ENCODE results near the gene WWOX.

WWOX gene

GRCh38 chr16:78102865-78103264 lies 3.4 kb downstream of the WWOX start:
- no peak overlapping the region for H3K9ac ChIP-seq (ENCODE audit: insufficient read length, low read depth)
- no peak for DNase-seq (ENCODE audit: low read depth, low spot score)
- TF ChIP-seq SUZ12 (IDR thresholded peaks at IDR 0.05; ENCODE audit: extremely low read depth, insufficient read depth, insufficient read length): no peak
- TF ChIP-seq ZNF274 (IDR thresholded peaks at IDR 0.05; ENCODE audit: low read depth, low read length): no peak
- TF ChIP-seq YY1 (IDR thresholded peaks at IDR 0.05; ENCODE audit: insufficient read depth, insufficient read length): no peak
- no peak overlapping the region for H3K4me3 ChIP-seq (ENCODE audit: insufficient read length, low read depth)
- peaks cover 29% of the 10 kb centered on the region for H3K36me3 ChIP-seq (ENCODE audit: insufficient read depth, insufficient read length, low read length)
- H3K9me3 ChIP-seq (ENCODE audit: insufficient read depth, low read length): peaks cover 16% of the 10 kb centered on the region; the same call in 1 of the 2 replicates
- H3K4me1 ChIP-seq (ENCODE audit: insufficient read depth, insufficient read length): peaks cover 4% of the 10 kb centered on the region
- H3K27me3 ChIP-seq (ENCODE audit: insufficient read depth, insufficient read length): no peaks in the 10 kb centered on the region

GRCh38 chr16:78105517-78105916 lies 6.1 kb downstream of the WWOX start:
- Histone ChIP-seq H3K9ac (ENCODE audit: insufficient read length, low read depth) (no peak overlapping the region), H3K4me3 (ENCODE audit: insufficient read length, low read depth) (no peak overlapping the region), H3K36me3 (ENCODE audit: insufficient read depth, insufficient read length, low read length) (peaks cover 44% of the 10 kb centered on the region), H3K27me3 (ENCODE audit: insufficient read depth, insufficient read length) (no peaks in the 10 kb centered on the region), H3K4me1 (ENCODE audit: insufficient read depth, insufficient read length) (peaks cover 4% of the 10 kb centered on the region), H3K9me3 (ENCODE audit: insufficient read depth, low read length) (peaks cover 16% of the 10 kb centered on the region; the same call in 1 of the 2 replicates)
- TF ChIP-seq YY1 (IDR thresholded peaks at IDR 0.05; ENCODE audit: insufficient read depth, insufficient read length) (no peak), ZNF274 (IDR thresholded peaks at IDR 0.05; ENCODE audit: low read depth, low read length) (no peak), SUZ12 (IDR thresholded peaks at IDR 0.05; ENCODE audit: extremely low read depth, insufficient read depth, insufficient read length) (no peak)
- DNase-seq (ENCODE audit: low read depth, low spot score): no peak

GRCh38 chr16:78106686-78107085 lies 7.2 kb downstream of the WWOX start:
- TF ChIP-seq YY1 (IDR thresholded peaks at IDR 0.05; ENCODE audit: insufficient read depth, insufficient read length) (no peak), SUZ12 (IDR thresholded peaks at IDR 0.05; ENCODE audit: extremely low read depth, insufficient read depth, insufficient read length) (no peak), ZNF274 (IDR thresholded peaks at IDR 0.05; ENCODE audit: low read depth, low read length) (no peak)
- no peak overlapping the region for H3K4me3 ChIP-seq (ENCODE audit: insufficient read length, low read depth)
- no peak for DNase-seq (ENCODE audit: low read depth, low spot score)
- no peak overlapping the region for H3K9ac ChIP-seq (ENCODE audit: insufficient read length, low read depth)
- H3K4me1 ChIP-seq (ENCODE audit: insufficient read depth, insufficient read length): peaks cover 4% of the 10 kb centered on the region
- H3K9me3 ChIP-seq (ENCODE audit: insufficient read depth, low read length): peaks cover 11% of the 10 kb centered on the region; the same call in 1 of the 2 replicates
- peaks cover 48% of the 10 kb centered on the region for H3K36me3 ChIP-seq (ENCODE audit: insufficient read depth, insufficient read length, low read length)
- H3K27me3 ChIP-seq (ENCODE audit: insufficient read depth, insufficient read length): no peaks in the 10 kb centered on the region

GRCh38 chr16:78108451-78108850 lies 9.0 kb downstream of the WWOX start:
- Histone ChIP-seq H3K4me1 (ENCODE audit: insufficient read depth, insufficient read length) (peaks cover 2% of the 10 kb centered on the region), H3K4me3 (ENCODE audit: insufficient read length, low read depth) (no peak overlapping the region), H3K9ac (ENCODE audit: insufficient read length, low read depth) (no peak overlapping the region), H3K27me3 (ENCODE audit: insufficient read depth, insufficient read length) (no peaks in the 10 kb centered on the region), H3K9me3 (ENCODE audit: insufficient read depth, low read length) (no peaks in the 10 kb centered on the region; the same call in 1 of the 2 replicates), H3K36me3 (ENCODE audit: insufficient read depth, insufficient read length, low read length) (peaks cover 45% of the 10 kb centered on the region)
- TF ChIP-seq YY1 (IDR thresholded peaks at IDR 0.05; ENCODE audit: insufficient read depth, insufficient read length) (no peak), ZNF274 (IDR thresholded peaks at IDR 0.05; ENCODE audit: low read depth, low read length) (no peak)
- DNase-seq (ENCODE audit: low read depth, low spot score): no peak

- no peaks in the 10 kb centered on the region for H3K4me1 ChIP-seq (ENCODE audit: insufficient read depth, insufficient read length)
- no peak overlapping the region for H3K4me3 ChIP-seq (ENCODE audit: insufficient read length, low read depth)
- no peak for DNase-seq (ENCODE audit: low read depth, low spot score)
- H3K27me3 ChIP-seq (ENCODE audit: insufficient read depth, insufficient read length): no peaks in the 10 kb centered on the region
- H3K9me3 ChIP-seq (ENCODE audit: insufficient read depth, low read length): no peaks in the 10 kb centered on the region
- peaks cover 58% of the 10 kb centered on the region for H3K36me3 ChIP-seq (ENCODE audit: insufficient read depth, insufficient read length, low read length)
- no peak for TF ChIP-seq ZNF274 (IDR thresholded peaks at IDR 0.05; ENCODE audit: low read depth, low read length)
- TF ChIP-seq SUZ12 (IDR thresholded peaks at IDR 0.05; ENCODE audit: extremely low read depth, insufficient read depth, insufficient read length): no peak
- H3K9ac ChIP-seq (ENCODE audit: insufficient read length, low read depth): no peak overlapping the region
Measured at GRCh38 chr16:78113258-78113657, 13.8 kb downstream of the WWOX start.

- H3K27me3 ChIP-seq (ENCODE audit: insufficient read depth, insufficient read length): no peaks in the 10 kb centered on the region
- no peak for DNase-seq (ENCODE audit: low read depth, low spot score)
- no peak overlapping the region for H3K4me3 ChIP-seq (ENCODE audit: insufficient read length, low read depth)
- peaks cover 57% of the 10 kb centered on the region for H3K36me3 ChIP-seq (ENCODE audit: insufficient read depth, insufficient read length, low read length)
- TF ChIP-seq SUZ12 (IDR thresholded peaks at IDR 0.05; ENCODE audit: extremely low read depth, insufficient read depth, insufficient read length): no peak
- TF ChIP-seq YY1 (IDR thresholded peaks at IDR 0.05; ENCODE audit: insufficient read depth, insufficient read length): no peak
- no peaks in the 10 kb centered on the region for H3K4me1 ChIP-seq (ENCODE audit: insufficient read depth, insufficient read length)
- H3K9ac ChIP-seq (ENCODE audit: insufficient read length, low read depth): no peak overlapping the region
- no peaks in the 10 kb centered on the region for H3K9me3 ChIP-seq (ENCODE audit: insufficient read depth, low read length)
Measured at GRCh38 chr16:78115659-78116058, 16.2 kb downstream of the WWOX start.

DNA sequence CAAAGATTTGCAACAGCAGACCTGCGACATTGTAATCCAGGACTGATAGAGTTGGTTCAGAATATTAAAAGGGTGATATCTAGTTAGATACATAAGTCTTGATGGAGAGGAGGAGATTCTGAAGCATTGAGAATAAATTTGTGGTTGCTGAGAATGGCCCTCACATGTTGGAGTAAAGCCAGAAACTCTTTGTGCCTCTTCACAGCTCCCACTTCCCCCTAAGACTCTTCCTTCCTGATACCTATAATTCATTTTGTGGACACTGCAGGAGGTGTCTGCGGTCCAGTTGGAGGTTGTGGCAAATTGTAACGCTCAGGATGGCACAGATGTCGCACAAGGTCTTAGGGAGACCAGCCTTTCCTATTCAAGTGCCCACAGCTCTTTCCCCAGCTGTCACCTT lies 17.5 kb downstream of the WWOX start:
- no peak for DNase-seq (ENCODE audit: low read depth, low spot score)
- Histone ChIP-seq H3K9ac (ENCODE audit: insufficient read length, low read depth) (no peak overlapping the region), H3K36me3 (ENCODE audit: insufficient read depth, insufficient read length, low read length) (peaks cover 47% of the 10 kb centered on the region), H3K4me3 (ENCODE audit: insufficient read length, low read depth) (no peak overlapping the region), H3K9me3 (ENCODE audit: insufficient read depth, low read length) (no peaks in the 10 kb centered on the region), H3K27me3 (ENCODE audit: insufficient read depth, insufficient read length) (no peaks in the 10 kb centered on the region), H3K4me1 (ENCODE audit: insufficient read depth, insufficient read length) (no peaks in the 10 kb centered on the region)
- no peak for TF ChIP-seq ZNF274 (IDR thresholded peaks at IDR 0.05; ENCODE audit: low read depth, low read length)
- TF ChIP-seq YY1 (IDR thresholded peaks at IDR 0.05; ENCODE audit: insufficient read depth, insufficient read length): no peak
- no peak for TF ChIP-seq SUZ12 (IDR thresholded peaks at IDR 0.05; ENCODE audit: extremely low read depth, insufficient read depth, insufficient read length)

- TF ChIP-seq YY1 (IDR thresholded peaks at IDR 0.05; ENCODE audit: insufficient read depth, insufficient read length) (no peak), ZNF274 (IDR thresholded peaks at IDR 0.05; ENCODE audit: low read depth, low read length) (no peak), SUZ12 (IDR thresholded peaks at IDR 0.05; ENCODE audit: extremely low read depth, insufficient read depth, insufficient read length) (no peak)
- no peaks in the 10 kb centered on the region for H3K27me3 ChIP-seq (ENCODE audit: insufficient read depth, insufficient read length)
- H3K4me1 ChIP-seq (ENCODE audit: insufficient read depth, insufficient read length): no peaks in the 10 kb centered on the region
- peaks cover 43% of the 10 kb centered on the region for H3K36me3 ChIP-seq (ENCODE audit: insufficient read depth, insufficient read length, low read length)
- no peaks in the 10 kb centered on the region for H3K9me3 ChIP-seq (ENCODE audit: insufficient read depth, low read length)
- no peak overlapping the region for H3K4me3 ChIP-seq (ENCODE audit: insufficient read length, low read depth)
- no peak overlapping the region for H3K9ac ChIP-seq (ENCODE audit: insufficient read length, low read depth)
- no peak for DNase-seq (ENCODE audit: low read depth, low spot score)
Measured at GRCh38 chr16:78117391-78117790, 17.9 kb downstream of the WWOX start.

All from NT2/D1 (cell line).